K562 (cell line): ENCODE results near the gene PUSL1.

Source experiments
- POLR2A ChIP-seq: fragments of 450-650 bp; conservative IDR thresholded peaks from 2 replicates; pipeline ENCODE4 v1.6.1; 2016
- POLR2AphosphoS5 ChIP-seq: IDR thresholded peaks from 2 replicates; pipeline ENCODE4 v1.6.1; 2011; ENCODE audit warnings: mild to moderate bottlenecking, low read depth, low read length, moderate library complexity; ENCODE audit not compliant: control insufficient read depth, insufficient read depth
- SNIP1 ChIP-seq: fragments of 450-650 bp; IDR thresholded peaks from 2 replicates; pipeline ENCODE4 v1.7.1; 2017; ENCODE audit warnings: low read depth, mild to moderate bottlenecking
- TF ChIP-seq, protein P1 (sequence below): fragments of 250-450 bp; sonication (Bioruptor Pico); IDR thresholded peaks from 2 replicates; pipeline ENCODE4 v1.5.1; 2021; ENCODE audit warnings: mild to moderate bottlenecking

DNA sequence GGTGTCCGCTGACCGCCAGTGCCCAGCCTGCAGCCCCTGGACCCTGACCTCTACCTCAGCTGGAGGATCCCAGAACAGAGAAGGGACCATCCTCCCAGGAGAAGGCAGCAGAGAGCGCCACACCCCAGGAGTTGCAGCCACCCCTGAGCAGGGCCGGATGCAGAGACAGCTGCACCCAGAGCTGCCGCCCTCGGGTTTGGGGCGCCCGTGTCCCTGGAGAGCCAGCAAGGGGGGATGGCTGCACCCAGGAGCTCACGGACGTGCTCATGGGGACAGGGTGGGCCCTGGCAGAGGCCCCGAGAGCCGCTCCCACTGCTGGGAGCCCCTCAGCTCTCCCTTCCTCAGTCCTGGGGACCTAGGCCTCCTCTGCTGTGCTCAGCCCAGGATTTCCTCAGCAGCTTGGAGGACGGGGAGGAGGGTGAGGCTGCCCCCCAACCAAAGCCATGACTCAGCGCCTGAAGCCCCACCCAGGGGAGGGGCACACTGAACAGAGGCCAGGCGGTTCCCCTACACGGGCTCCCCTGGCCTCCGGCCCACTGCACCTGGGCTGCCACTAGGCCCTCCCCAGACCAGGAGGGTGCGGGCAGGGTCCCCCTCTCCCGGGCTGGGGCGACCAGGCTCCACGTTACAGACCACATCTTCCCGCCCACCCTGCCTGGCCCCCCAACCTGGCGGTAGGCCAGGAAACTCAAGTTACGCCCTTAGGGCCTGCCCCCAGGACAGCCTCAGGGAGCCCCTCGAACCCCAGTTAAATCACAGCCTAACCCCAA, 2.9 kb upstream of the PUSL1 start:
- TF ChIP-seq POLR2AphosphoS5 (no peak), SNIP1 (no peak), POLR2A (no peak; the same call in 1 of the 2 replicates)
- TF ChIP-seq, protein P1, sequence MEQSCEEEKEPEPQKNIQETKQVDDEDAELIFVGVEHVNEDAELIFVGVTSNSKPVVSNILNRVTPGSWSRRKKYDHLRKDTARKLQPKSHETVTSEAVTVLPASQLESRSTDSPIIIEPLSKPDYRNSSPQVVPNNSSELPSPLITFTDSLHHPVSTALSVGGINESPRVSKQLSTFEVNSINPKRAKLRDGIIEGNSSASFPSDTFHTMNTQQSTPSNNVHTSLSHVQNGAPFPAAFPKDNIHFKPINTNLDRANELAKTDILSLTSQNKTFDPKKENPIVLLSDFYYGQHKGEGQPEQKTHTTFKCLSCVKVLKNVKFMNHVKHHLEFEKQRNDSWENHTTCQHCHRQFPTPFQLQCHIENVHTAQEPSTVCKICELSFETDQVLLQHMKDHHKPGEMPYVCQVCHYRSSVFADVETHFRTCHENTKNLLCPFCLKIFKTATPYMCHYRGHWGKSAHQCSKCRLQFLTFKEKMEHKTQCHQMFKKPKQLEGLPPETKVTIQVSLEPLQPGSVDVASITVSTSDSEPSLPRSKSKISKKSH (CRISPR knock-in tag), result no peak
